GM21825 (cell line): ENCODE measurements around the gene MYBPC3.
"Not testable (repeated sequence)": the region's sequence is repeated elsewhere in the genome, so short reads cannot be mapped to it uniquely, and the experiment has no call there.

Source experiments
- ATAC-seq: cut with Tn5 transposase; IDR thresholded peaks from one replicate; pipeline ENCODE4 v1.9.1; 2021; ENCODE audit warnings: mild to moderate bottlenecking, moderate library complexity; ENCODE audit not compliant: unreplicated experiment

The MYBPC3 gene

GRCh38 chr11:47327025-47327424 is 25.5 kb downstream of the MYBPC3 start:
- ATAC-seq: no peak

- ATAC-seq: no peak
Measured at GRCh38 chr11:47326198-47326597, 26.3 kb downstream of the MYBPC3 start.

- ATAC-seq: no peak
Measured at GRCh38 chr11:47325271-47326041, 27.0 kb downstream of the MYBPC3 start.

- no peak for ATAC-seq
Measured at GRCh38 chr11:47324520-47324919, 28.0 kb downstream of the MYBPC3 start.

- ATAC-seq: no peak
Measured at GRCh38 chr11:47318166-47318565, 34.3 kb downstream of the MYBPC3 start.

DNA sequence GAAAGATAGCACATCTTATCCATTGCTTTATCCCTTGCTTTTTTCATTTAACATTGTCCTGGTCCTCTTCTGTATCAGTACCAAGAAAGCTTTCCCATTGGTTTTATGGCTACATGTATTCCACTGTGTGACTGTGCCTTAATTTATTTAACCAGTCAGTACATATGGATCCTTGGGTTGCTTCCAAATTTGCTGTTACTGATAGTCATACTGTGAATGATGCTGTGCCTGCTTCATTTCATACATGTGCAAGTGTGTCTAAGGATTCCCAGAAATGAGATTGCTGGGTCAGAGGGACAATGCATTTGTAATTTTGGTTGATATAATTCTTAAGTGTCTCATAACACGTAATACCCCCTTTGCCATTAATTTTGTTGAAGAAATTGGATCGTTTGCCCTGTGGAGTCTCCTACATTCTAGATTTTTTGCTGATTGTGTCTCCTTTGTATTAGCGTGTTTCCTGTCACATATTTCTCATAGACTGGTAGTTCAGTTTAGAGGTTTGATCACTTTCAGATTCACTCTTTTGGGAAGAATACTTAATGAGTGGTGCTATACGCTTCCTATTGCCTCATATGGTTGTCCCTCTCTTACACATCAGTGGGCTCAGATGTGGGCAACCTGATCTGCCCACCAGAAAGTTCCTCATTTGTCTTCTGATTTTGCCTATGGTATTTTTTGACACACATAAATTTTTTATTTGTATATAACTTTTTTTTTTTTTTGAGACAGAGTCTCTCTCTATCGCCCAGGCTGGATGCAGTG is 35.3 kb downstream of the MYBPC3 start:
- no peak for ATAC-seq

- ATAC-seq: not testable (repeated sequence)
Measured at GRCh38 chr11:47316501-47316900, 36.0 kb downstream of the MYBPC3 start.

DNA sequence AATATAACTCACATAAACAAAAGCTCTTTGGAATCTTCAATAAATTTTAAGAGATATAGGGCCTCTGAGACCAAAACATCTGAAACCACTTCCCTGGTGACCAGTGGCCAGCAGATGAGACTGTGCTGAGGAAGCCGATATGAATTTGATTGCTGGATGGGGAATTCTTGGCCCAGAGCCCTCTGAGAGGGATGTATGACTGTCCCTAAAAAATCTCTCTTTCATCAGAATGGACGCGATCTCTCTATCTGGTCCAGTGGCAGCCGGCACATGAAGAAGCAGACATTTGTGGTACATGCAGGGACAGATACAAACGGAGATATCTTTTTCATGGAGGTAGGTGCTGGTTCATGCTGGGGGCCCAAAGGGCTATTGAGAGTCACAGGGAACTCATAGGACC is 37.5 kb downstream of the MYBPC3 start:
- ATAC-seq: no peak

DNA sequence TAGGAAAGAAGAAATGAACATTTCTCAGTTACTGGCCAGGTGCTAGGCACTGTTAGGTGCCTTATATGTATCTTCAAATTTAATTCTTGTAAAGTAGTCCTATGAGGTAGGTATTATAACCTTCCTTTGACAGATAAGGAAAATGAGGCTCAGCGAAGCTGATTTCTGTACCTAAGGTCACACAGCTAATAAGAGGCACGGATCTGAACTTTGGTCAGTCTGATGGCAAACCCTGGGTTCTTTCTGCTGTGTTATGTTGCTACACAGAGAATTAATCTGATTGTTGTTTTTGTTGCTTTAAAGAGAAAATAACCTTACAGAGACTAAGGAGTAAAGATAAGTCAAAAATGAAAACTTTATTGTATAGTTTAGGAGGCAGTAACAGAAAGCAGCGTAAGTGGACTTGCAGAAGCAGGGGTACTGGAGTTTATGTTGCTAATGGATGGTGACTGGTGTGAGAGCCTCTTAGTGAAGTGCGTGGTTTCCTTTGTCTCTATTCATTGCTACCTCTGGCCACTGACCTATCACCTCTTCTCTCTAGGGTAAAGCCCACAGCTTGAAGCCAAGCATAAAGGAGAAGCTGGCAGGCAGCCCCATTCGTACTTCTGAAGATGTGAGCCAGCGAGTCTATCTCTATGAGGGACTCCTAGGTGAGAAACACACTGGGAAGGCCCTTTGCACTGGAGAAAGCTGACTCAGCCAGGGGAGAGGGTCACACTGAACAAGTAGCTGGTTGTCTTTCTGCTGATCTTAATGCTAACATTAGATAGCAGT is 44.3 kb downstream of the MYBPC3 start:
- no peak for ATAC-seq

GRCh38 chr11:47306484-47306844 is 46.0 kb downstream of the MYBPC3 start:
- no peak for ATAC-seq

DNA sequence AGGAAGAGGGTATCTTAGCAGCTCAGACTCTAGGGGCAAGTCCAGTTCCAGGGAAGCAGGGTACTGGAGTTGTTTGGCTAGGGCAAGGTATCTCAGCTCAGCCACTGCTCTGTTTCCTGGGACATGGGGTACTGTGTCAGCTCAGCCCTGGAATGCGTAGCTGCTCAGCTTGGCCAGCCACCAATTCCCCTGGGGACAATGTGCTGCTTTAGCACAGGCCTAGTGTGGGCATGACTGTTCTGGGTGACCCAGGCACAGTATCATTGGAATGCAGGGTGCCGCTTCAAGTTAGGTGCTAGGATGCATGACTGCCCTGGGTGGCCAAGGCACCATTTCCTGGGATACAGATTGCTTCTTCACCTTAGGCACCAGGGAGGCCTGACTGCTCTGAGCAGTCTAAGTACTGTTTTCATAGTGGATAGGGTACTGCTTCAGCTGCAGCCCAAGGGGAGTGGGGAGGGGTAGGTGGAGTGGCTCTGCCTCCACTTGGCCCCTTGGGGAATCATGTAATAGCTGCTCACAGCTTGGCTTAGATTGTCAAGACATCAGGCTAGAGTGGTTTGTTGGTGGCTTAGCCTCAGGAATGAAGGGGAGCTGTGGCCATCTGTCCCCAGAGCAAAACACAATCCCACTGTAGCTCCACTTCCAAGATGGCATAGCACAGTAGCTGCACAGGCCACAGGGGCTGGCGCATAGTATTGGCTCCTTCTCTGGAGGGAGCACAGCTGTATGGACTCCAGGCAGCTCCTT is 46.6 kb downstream of the MYBPC3 start:
- no peak for ATAC-seq

DNA sequence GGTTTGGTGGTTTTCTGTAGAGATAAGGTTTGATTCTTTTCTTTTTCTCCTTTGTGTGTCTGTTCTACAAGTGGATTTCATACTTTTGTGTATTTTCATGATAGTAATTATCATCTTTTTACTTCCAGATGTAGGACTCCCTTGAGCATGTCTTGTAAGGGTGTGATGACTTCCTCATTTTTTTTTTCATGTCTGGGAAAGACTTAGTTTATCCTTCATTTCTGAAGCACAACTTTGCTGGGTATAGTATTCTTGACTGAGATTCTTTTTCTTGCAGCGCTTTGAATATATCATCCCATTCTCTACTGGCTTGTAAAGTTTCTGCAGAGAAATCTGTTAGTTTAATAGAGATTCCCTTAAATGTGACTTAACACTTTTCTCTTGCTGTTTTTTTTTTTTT is 49.6 kb downstream of the MYBPC3 start:
- no peak for ATAC-seq

DNA sequence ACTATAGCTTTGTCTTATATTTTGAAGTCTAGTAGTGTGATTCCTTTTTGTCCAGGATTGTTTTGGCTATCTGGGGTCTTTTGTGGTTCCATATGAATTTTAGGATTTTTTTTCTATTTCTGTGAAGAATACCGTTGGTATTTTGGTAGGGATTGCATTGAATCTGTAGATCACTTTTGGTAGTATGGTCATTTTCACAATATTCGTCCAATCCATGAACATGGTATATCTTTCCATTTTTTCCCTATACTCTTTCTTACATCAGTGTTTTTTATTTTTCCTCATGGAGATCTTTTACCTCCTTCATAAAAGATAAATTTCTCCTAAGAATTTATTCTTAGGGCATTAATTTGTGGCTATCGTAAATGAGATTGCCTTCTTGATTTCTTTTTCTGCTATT is 53.4 kb downstream of the MYBPC3 start:
- ATAC-seq: no peak

- ATAC-seq: no peak
Measured at GRCh38 chr11:47296045-47296444, 56.5 kb downstream of the MYBPC3 start.

DNA sequence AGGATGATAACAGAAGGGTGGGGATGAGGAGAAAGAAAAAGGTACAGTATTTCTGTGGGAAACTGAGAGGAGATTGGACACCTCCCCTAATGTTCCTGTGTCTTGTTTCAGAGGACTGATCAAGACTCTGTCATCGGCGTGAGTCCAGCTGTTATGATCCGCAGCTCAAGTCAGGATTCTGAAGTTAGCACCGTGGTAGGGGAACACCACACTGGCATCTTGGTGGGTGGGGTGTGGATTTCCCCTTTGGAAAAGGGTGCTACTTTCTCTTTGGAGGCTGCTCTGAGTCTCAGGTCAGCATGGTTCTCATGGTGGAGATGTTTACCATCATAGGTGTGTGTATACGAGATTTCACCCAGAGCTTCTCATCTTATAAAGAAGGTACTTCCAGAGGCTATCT is 57.1 kb downstream of the MYBPC3 start:
- no peak for ATAC-seq

GRCh38 chr11:47289856-47290255 is 62.6 kb downstream of the MYBPC3 start:
- no peak for ATAC-seq

- ATAC-seq: no peak
Measured at GRCh38 chr11:47288066-47288465, 64.4 kb downstream of the MYBPC3 start.

DNA sequence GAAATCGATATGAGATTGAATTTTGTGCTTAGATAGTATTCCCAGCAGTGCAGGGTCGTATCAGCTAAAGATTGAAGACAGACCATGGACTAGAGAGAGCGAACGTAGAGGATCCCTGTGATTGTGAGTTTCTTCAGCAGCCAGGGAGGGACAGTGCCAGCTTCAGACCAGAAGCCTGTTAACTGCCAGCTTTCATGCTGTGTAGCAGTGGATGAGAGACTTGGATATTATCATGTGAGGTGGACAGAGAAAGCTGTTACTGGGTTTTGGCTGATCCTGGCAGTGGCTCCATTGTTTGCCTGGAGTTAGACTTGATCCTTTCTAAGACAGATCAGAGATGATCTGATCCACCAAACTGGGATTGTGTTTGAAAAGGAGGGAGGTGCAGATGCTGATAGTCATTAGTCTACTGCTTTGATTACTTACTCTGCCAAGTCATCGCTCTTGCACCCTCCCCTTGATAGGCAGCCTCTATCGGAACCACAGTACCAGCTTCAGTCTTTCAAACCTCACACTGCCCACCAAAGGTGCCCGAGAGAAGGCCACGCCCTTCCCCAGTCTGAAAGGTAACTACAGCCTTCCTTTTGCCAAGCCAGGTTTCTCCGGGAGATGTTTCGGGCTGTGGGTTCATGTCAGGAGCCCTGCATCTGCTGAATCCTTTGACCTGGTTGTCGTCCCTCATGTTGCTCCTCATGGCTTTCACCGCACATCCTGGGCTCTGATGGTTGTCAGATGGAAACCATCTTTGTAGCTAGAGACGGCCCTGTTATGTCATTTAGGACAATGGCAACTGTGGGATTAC is 66.3 kb downstream of the MYBPC3 start:
- no peak for ATAC-seq

- no peak for ATAC-seq
Measured at GRCh38 chr11:47284151-47284550, 68.4 kb downstream of the MYBPC3 start.

GRCh38 chr11:47282462-47282861 is 70.0 kb downstream of the MYBPC3 start:
- no peak for ATAC-seq
